Testis (tissue), 3 donors: ENCODE results near the gene EYA2. TPM values are rescaled to one million over a fixed set of nuclear protein-coding genes. Genes with fewer than 3 reads are reported as not detected.

ENCODE experiments used
- DNase-seq: peaks from one replicate; pipeline ENCODE4 v3.0.0-alpha.2; 2019
- H3K27ac ChIP-seq, 2 donors: fragments of 200-600 bp; sonication (generic); one replicate each; pipeline ENCODE4 v1.5.1; 2019
- H3K27me3 ChIP-seq: fragments of 200-600 bp; sonication (generic); one replicate; pipeline ENCODE4 v1.5.1; 2019
- H3K36me3 ChIP-seq: fragments of 200-600 bp; sonication (generic); one replicate; pipeline ENCODE4 v1.5.1; 2017; ENCODE audit warnings: low read depth; ENCODE audit errors: missing control alignments
- H3K4me1 ChIP-seq: fragments of 200-600 bp; sonication (generic); one replicate; pipeline ENCODE4 v1.5.1; 2019
- H3K4me3 ChIP-seq, 2 donors: fragments of 200-600 bp; sonication (generic); one replicate each; pipeline ENCODE4 v1.5.1; 2017 to 2019
- H3K9me3 ChIP-seq: fragments of 200-600 bp; sonication (generic); one replicate; pipeline ENCODE4 v1.5.1; 2017
- POLR2A ChIP-seq: fragments of 450-650 bp; IDR thresholded peaks from one replicate; pipeline ENCODE4 v1.6.1; 2017; ENCODE audit warnings: antibody characterized with exemption, mild to moderate bottlenecking, moderate library complexity
- WGBS, 2 donors: methylation state at CpG; one replicate each; pipeline ENCODE4 v1.1.5; 2018; 5-methylcytosine and 5-hydroxymethylcytosine counted together
- intact Hi-C: fragments of 100-400 bp; cut with DNase I; formaldehyde crosslinking; loops from one replicate; pipeline ENCODE4 v1.15.1; 2023; ENCODE audit warnings: low total_unique reads
- microRNA-seq, 2 donors: library from miRNA; unstranded; fragments of <30 nt; microRNA quantifications; one replicate each; pipeline ENCODE4, GENCODE V29; 2016; ENCODE audit warnings: borderline number of aligned reads in 2 of 2, borderline replicate concordance in 1 of 2
- polyA plus RNA-seq: library from polyadenylated mRNA; stranded (reverse); fragments of 350-450 nt; fragmentation: Illumina TruSeq; extraction: RNeasy Lipid Tissue Mini Kit (QIAGEN cat#74804); gene quantifications from one replicate; pipeline ENCODE4 v1.2.3, GENCODE V29; 2014; ENCODE audit warnings: low read depth, low replicate concordance; ENCODE audit not compliant: insufficient read depth
- small RNA-seq, 2 donors: library from RNA; depleted of rRNA; stranded (forward); fragments of <200 nt; gene quantifications; one replicate each; pipeline ENCODE3, GENCODE V24; 2016
- total RNA-seq, 2 donors: library from RNA; depleted of rRNA; stranded (reverse); fragments of >200 nt; gene quantifications; one replicate each; pipeline ENCODE4 v1.2.3, GENCODE V29; 2016
- TF ChIP-seq, protein P1 (sequence below), 3 experiments: fragments of 450-650 bp in 2 of 3; fragments of 200-600 bp in 1 of 3; sonication (generic) in 1 of 3; IDR thresholded peaks; one replicate each; pipeline ENCODE4 v1.5.1; 2016 to 2019; ENCODE audit warnings: antibody characterized with exemption in 3 of 3, mild to moderate bottlenecking in 2 of 3, moderate library complexity in 1 of 3

The EYA2 gene
- total and polyA plus RNA-seq, 3 donors from 2014 or later, result 14.6 to 17.2 (median 16.2) TPM

DNA sequence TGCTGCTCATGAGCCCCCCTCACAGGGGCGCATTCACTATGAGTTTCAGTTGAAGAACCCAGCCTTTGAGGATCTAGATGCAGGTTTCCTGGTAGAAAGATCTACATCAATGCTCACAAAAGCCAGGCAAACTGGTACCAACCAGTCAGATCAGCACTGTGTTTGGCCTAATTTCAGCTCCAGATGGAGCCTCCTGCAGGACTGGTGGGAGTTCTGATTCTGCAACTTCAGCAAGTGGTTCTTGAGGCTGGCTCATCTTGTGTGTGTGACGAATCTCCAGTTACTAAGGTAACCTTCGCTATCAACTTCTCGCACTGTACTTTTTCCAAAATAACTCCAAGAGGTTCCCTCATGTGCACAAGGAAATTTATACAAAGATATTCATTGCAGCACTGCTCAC is 343.1 kb downstream of the EYA2 start:
- intact Hi-C loops, result no loop called here
- Histone ChIP-seq H3K27ac (no peak overlapping the region), H3K4me3 (no peak overlapping the region), H3K27me3 (no peaks in the 10 kb centered on the region), H3K4me1 (peaks cover 6% of the 10 kb centered on the region), H3K36me3 (no peaks in the 10 kb centered on the region), H3K9me3 (no peaks in the 10 kb centered on the region)
- no peak for DNase-seq
- WGBS, 2 donors, result 62 to 69% methylated on average over 4 of the region's 4 CpGs
- TF ChIP-seq, protein P1, sequence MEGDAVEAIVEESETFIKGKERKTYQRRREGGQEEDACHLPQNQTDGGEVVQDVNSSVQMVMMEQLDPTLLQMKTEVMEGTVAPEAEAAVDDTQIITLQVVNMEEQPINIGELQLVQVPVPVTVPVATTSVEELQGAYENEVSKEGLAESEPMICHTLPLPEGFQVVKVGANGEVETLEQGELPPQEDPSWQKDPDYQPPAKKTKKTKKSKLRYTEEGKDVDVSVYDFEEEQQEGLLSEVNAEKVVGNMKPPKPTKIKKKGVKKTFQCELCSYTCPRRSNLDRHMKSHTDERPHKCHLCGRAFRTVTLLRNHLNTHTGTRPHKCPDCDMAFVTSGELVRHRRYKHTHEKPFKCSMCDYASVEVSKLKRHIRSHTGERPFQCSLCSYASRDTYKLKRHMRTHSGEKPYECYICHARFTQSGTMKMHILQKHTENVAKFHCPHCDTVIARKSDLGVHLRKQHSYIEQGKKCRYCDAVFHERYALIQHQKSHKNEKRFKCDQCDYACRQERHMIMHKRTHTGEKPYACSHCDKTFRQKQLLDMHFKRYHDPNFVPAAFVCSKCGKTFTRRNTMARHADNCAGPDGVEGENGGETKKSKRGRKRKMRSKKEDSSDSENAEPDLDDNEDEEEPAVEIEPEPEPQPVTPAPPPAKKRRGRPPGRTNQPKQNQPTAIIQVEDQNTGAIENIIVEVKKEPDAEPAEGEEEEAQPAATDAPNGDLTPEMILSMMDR (IDR thresholded peaks at IDR 0.05), result no peak
- TF ChIP-seq POLR2A, result no peak

Small RNA genes lying within 50 kb of the gene (microRNA-seq; reads per million reads assigned to microRNA genes)
- gene MIR3616, result 0.69 to 2.1 reads per million in 2 donors

Small RNA genes lying within 50 kb of the gene (small RNA-seq; reads per million reads assigned to genes)
- gene MIR3616, result 0 reads per million in 2 donors

Other genes starting within 250 kb of the EYA2 start
- 1 to 10 TPM; 3.2 to 4.1 TPM for gene SLC13A3, start 243.4 kb upstream of the EYA2 start, total RNA-seq
- 9.1 TPM for gene SLC13A3, start 243.4 kb upstream of the EYA2 start, polyA plus RNA-seq
- gene TP53RK, start 205.4 kb upstream of the EYA2 start, total RNA-seq, result 10 to 100 TPM; 23.4 to 25.8 TPM
- gene TP53RK, start 205.4 kb upstream of the EYA2 start, polyA plus RNA-seq, result 20.9 TPM
- gene SLC2A10, start 185.2 kb upstream of the EYA2 start, total RNA-seq, result 10 to 100 TPM; 12.0 to 12.2 TPM
- 4.8 TPM for gene SLC2A10, start 185.2 kb upstream of the EYA2 start, polyA plus RNA-seq